Neural crest cell (in vitro differentiated cells): ENCODE measurements around the gene TNFRSF1B. TPM values are rescaled to one million over a fixed set of nuclear protein-coding genes. Genes with fewer than 3 reads are reported as not detected.

Experiments used
- DNase-seq: peaks from one replicate; pipeline ENCODE4 v3.0.0; 2021; ENCODE audit warnings: low read depth, mixed read lengths, low spot score
- H3K27ac Mint-ChIP-seq: one replicate; pipeline ENCODE4 v1.8.0; 2021; ENCODE audit warnings: mild to moderate bottlenecking, mixed read lengths; ENCODE audit not compliant: unreplicated experiment
- H3K27me3 Mint-ChIP-seq: 2 replicates; pipeline ENCODE4 v1.8.0; 2021; ENCODE audit warnings: low read depth, mild to moderate bottlenecking, mixed read lengths
- H3K36me3 Mint-ChIP-seq: 2 replicates; pipeline ENCODE4 v1.8.0; 2021; ENCODE audit warnings: low read depth, mild to moderate bottlenecking, mixed read lengths
- H3K4me1 Mint-ChIP-seq: 2 replicates; pipeline ENCODE4 v1.8.0; 2021; ENCODE audit warnings: mixed read lengths
- H3K4me3 Mint-ChIP-seq: one replicate; pipeline ENCODE4 v1.8.0; 2021; ENCODE audit warnings: mild to moderate bottlenecking, mixed read lengths
- H3K9me3 Mint-ChIP-seq: 2 replicates; pipeline ENCODE4 v1.8.0; 2021; ENCODE audit warnings: mixed read lengths
- total RNA-seq: library from RNA; stranded (reverse); gene quantifications from 2 replicates; pipeline ENCODE4 v1.2.1, GENCODE V29; 2021
- TF ChIP-seq, protein P1 (sequence below): fragments of 200-600 bp; sonication (generic); conservative IDR thresholded peaks from 2 replicates; pipeline ENCODE4 v1.5.0; 2021; ENCODE audit warnings: antibody characterized with exemption, mild to moderate bottlenecking

TNFRSF1B gene
- total RNA-seq, 1 donor from 2014 or later = 3.3 TPM

DNA sequence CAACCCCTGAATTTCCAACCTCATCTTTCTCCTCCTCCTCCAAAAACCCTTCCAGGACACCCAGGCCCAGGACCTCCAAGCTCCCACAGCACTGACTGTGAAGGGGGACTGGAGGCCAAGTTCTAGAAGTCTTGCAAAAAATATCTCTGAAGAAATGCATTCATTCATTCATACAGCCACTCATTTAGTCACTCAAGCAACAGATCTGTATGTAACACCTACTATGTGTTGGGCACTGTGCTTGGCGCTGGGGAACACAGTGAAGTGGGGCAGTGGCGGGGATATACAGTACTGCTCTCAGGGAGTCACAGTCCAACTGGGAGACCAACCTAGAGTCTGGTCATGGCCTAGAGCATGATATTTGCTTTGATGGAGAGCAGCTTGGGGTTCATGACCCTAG, 15.3 kb upstream of the TNFRSF1B start:
- peak overlapping the region; percentile 89 for H3K27ac Mint-ChIP-seq
- peaks cover 16% of the 10 kb centered on the region for H3K4me1 Mint-ChIP-seq
- no peaks in the 10 kb centered on the region for H3K36me3 Mint-ChIP-seq
- no peak for DNase-seq
- no peak overlapping the region for H3K4me3 Mint-ChIP-seq
- no peaks in the 10 kb centered on the region for H3K27me3 Mint-ChIP-seq
- TF ChIP-seq, protein P1, sequence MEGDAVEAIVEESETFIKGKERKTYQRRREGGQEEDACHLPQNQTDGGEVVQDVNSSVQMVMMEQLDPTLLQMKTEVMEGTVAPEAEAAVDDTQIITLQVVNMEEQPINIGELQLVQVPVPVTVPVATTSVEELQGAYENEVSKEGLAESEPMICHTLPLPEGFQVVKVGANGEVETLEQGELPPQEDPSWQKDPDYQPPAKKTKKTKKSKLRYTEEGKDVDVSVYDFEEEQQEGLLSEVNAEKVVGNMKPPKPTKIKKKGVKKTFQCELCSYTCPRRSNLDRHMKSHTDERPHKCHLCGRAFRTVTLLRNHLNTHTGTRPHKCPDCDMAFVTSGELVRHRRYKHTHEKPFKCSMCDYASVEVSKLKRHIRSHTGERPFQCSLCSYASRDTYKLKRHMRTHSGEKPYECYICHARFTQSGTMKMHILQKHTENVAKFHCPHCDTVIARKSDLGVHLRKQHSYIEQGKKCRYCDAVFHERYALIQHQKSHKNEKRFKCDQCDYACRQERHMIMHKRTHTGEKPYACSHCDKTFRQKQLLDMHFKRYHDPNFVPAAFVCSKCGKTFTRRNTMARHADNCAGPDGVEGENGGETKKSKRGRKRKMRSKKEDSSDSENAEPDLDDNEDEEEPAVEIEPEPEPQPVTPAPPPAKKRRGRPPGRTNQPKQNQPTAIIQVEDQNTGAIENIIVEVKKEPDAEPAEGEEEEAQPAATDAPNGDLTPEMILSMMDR = no peak
- no peaks in the 10 kb centered on the region for H3K9me3 Mint-ChIP-seq

DNA sequence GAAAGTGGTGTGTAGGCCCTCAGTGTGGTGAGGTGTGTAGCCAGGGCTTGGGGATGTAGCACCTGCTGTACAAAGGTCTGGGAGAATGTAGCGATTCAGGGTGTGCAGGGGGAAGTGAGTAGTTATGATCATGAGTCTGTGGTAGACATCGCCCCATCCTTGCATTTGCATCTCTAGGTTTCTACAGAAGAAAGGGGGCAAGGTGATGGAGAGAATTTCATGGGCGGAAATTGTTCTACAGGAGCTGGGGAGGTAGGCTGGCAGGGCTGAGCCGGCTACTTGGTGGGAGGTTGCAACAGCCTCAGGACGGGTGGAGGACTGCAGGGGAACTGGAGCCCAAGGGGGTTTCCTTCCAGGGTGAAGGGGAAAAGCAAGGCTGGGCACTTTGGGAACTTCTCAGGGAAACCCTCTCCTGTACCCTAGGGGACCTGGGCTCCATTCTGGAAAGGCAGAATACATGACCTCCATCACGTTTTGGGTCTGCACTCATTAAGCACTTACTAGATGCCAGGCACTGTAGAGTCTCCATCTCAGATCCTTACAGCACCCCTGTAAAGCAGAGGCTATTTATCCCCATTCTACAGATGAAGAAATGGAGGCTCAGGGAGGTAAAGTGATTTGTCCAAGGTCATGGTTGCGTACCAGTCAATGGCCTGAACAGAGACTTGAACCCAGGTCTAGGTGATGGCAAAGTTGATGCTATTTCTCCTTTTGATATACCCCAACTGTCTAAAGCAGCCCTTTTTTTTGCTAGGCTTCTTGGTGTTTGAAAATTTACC, 14.5 kb upstream of the TNFRSF1B start:
- Mint-ChIP-seq H3K4me1 (peaks cover 12% of the 10 kb centered on the region), H3K27ac (no peak overlapping the region), H3K4me3 (no peak overlapping the region), H3K9me3 (no peaks in the 10 kb centered on the region), H3K27me3 (no peaks in the 10 kb centered on the region), H3K36me3 (no peaks in the 10 kb centered on the region)
- TF ChIP-seq, protein P1 = no peak
- DNase-seq = no peak

DNA sequence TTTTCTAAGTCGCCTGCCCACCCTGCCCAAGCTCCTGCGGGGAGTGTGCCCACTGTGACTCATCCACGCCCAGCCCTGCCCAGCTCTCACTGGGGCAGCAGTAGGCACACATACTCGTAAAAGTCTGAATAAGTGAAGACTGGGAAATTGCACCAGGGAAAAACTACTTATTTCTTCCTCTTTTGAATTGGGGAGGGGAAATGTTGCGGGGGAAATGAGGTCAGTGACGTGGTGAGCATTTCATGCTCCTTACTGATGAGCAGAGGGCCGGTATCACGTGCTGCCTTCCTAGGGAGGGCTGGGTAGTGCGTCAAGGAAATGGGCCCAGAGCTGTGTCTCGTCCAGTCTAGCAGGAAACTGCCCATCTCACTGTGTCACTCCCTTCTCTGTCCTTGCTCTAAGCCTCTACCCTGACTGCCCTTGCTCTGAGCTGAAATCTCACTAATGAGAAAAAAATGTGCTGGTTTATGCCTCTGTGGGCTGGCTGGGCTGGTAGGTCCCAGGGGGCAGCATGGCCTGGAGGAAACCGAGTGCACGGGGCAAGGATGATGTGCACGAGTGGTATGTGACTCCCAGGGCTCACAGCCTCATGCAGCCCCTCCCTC, 13.5 kb upstream of the TNFRSF1B start:
- H3K36me3 Mint-ChIP-seq = no peaks in the 10 kb centered on the region
- H3K4me3 Mint-ChIP-seq = no peak overlapping the region
- H3K27me3 Mint-ChIP-seq = no peaks in the 10 kb centered on the region
- no peak for DNase-seq
- TF ChIP-seq, protein P1 = no peak
- no peaks in the 10 kb centered on the region for H3K9me3 Mint-ChIP-seq
- H3K4me1 Mint-ChIP-seq = peaks cover 21% of the 10 kb centered on the region
- H3K27ac Mint-ChIP-seq = no peak overlapping the region

DNA sequence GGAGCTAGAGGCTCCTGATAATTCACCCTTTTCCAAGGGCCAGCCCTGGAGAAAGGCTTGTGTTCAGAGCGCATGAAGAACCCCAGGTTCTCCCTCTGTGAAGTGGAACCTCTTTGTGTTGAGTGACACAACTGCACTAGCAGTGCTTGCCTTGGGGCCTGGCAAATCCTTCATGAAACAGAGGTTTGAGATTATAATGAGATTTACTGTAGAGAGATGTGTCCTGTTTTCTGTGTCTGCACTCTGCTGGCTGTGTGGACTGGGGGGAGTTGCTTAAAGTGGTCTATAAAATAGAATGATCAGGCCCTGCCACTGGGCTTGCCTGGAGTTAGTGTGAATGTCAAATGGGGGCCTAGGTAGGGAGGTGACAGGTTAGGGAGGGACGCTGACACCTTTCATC, 11.5 kb upstream of the TNFRSF1B start:
- no peaks in the 10 kb centered on the region for H3K9me3 Mint-ChIP-seq
- DNase-seq = no peak
- H3K27ac Mint-ChIP-seq = no peak overlapping the region
- TF ChIP-seq, protein P1 = no peak
- no peak overlapping the region for H3K4me3 Mint-ChIP-seq
- peaks cover 29% of the 10 kb centered on the region for H3K4me1 Mint-ChIP-seq
- H3K36me3 Mint-ChIP-seq = no peaks in the 10 kb centered on the region
- no peaks in the 10 kb centered on the region for H3K27me3 Mint-ChIP-seq

DNA sequence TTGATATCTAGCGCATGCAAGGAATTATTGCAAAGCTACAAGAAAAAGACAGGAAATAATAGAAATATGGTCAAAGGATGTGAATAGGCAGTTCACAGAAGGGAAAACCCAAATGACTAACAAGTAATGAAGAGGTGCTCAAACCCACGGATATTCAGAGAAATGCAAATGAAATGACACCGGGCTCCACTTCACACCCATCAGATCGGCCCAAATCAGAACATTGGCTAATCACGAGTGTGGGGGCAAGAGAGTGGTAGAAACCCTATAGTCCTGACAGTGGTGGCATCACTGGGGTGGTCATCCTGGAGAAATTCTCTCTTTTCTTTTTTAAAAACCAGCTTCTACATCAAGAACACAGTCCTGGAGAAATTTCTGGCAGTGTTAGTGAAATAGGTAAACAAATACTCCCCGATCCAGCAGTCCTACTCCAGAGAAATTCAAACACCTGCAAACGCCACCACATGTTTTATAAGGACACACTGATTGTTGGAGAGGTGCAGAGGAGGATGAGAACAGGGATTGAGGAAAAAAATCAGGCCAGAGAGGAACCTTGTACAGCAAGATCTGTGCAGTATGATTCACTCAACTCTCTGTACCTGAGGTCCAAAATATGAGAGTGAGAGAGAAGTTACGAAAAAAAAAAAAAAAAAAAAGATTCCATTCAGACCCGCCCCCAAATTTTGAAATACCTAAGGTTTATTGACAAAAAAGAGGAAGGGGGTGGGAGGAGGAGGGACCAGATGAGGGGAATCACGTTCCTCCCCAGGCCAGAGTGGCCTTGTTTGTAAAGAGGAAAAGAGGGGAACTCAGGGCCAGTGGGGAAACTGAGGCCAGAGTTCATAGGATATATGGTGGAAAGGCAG, 9.2 kb upstream of the TNFRSF1B start:
- Mint-ChIP-seq H3K36me3 (no peaks in the 10 kb centered on the region), H3K27ac (no peak overlapping the region), H3K4me3 (no peak overlapping the region), H3K27me3 (no peaks in the 10 kb centered on the region), H3K9me3 (no peaks in the 10 kb centered on the region), H3K4me1 (peaks cover 29% of the 10 kb centered on the region)
- TF ChIP-seq, protein P1 = no peak
- no peak for DNase-seq
